ENCODE results near the gene SLC66A3.

Gene SLC66A3

GRCh38 chr2:11155381-11156035, at the start of gene SLC66A3:
Gene SLC66A3, plus strand, starts transcription at chr2:11155467. Its CDS starts 80 bp downstream, at chr2:11155547.
- peak; percentile 94 for DNase-seq

- no peak for DNase-seq
These were observed 46.3 kb upstream of the SLC66A3 start for GRCh38 chr2:11109002-11109401.

- DNase-seq, result no peak
These were observed 42.3 kb upstream of the SLC66A3 start for GRCh38 chr2:11112870-11113428.

- no peak for DNase-seq
These were observed 37.5 kb upstream of the SLC66A3 start for GRCh38 chr2:11117776-11118175.

- no peak for DNase-seq
These were observed 36.5 kb upstream of the SLC66A3 start for GRCh38 chr2:11118761-11119160.

- no peak for DNase-seq
These were observed 34.0 kb upstream of the SLC66A3 start for GRCh38 chr2:11121099-11121822.

- no peak for DNase-seq
These were observed 33.5 kb upstream of the SLC66A3 start for GRCh38 chr2:11121823-11122155.

- no peak for DNase-seq
These were observed 32.9 kb upstream of the SLC66A3 start for GRCh38 chr2:11122380-11122779.

GRCh38 chr2:11123001-11123809, 32.1 kb upstream of the SLC66A3 start:
- peak; percentile 64 for DNase-seq

- peak; percentile 54 for DNase-seq
These were observed 31.2 kb upstream of the SLC66A3 start for GRCh38 chr2:11123856-11124759.

GRCh38 chr2:11124760-11125068, 30.6 kb upstream of the SLC66A3 start:
- DNase-seq, result no peak

- DNase-seq, result no peak
These were observed 27.5 kb upstream of the SLC66A3 start for GRCh38 chr2:11127761-11128160.

- no peak for DNase-seq
These were observed 26.9 kb upstream of the SLC66A3 start for GRCh38 chr2:11128243-11128951.

GRCh38 chr2:11129598-11130449, 25.4 kb upstream of the SLC66A3 start:
- DNase-seq, result peak; percentile 82

- DNase-seq, result no peak
These were observed 23.9 kb upstream of the SLC66A3 start for GRCh38 chr2:11131166-11131920.

- DNase-seq, result no peak
These were observed 23.1 kb upstream of the SLC66A3 start for GRCh38 chr2:11132036-11132671.

GRCh38 chr2:11133238-11133935, 21.9 kb upstream of the SLC66A3 start:
- no peak for DNase-seq

GRCh38 chr2:11133936-11134320, 21.3 kb upstream of the SLC66A3 start:
- no peak for DNase-seq

GRCh38 chr2:11134349-11134748, 20.9 kb upstream of the SLC66A3 start:
- no peak for DNase-seq
